Osteoblast (primary cell): ENCODE data around the gene KCTD12. TPM values are rescaled to one million over a fixed set of nuclear protein-coding genes. Genes with fewer than 3 reads are reported as not detected.
A peak's percentile ranks its signal among the peaks of the same experiment; 100 is the strongest.
"Not testable (repeated sequence)": the region's sequence is repeated elsewhere in the genome, so short reads cannot be mapped to it uniquely, and the experiment has no call there.

Experiments
- DNase-seq: peaks from one replicate; pipeline ENCODE4 v3.0.0; 2011; ENCODE audit warnings: low spot score, mixed read lengths; ENCODE audit not compliant: insufficient read length; ENCODE audit errors: missing footprints
- H2AFZ ChIP-seq: 2 replicates; pipeline ENCODE4 v1.6.0; 2011; ENCODE audit warnings: mild to moderate bottlenecking, low read length
- H3K27ac ChIP-seq: 2 replicates; pipeline ENCODE4 v1.5.1; 2011; ENCODE audit warnings: mild to moderate bottlenecking, low read depth, low read length, moderate library complexity
- H3K27me3 ChIP-seq: 2 replicates; pipeline ENCODE4 v1.6.0; 2012; ENCODE audit warnings: mild to moderate bottlenecking, control low read depth, inconsistent platforms, low read length, moderate library complexity; ENCODE audit not compliant: insufficient read depth
- H3K36me3 ChIP-seq: 2 replicates; pipeline ENCODE4 v1.5.1; 2011; ENCODE audit warnings: mild to moderate bottlenecking, low read length, control low read depth, moderate library complexity; ENCODE audit not compliant: insufficient read depth
- H3K4me1 ChIP-seq: 2 replicates; pipeline ENCODE4 v1.5.1; 2011; ENCODE audit warnings: mild to moderate bottlenecking, low read length, control low read depth, moderate library complexity; ENCODE audit not compliant: insufficient read depth
- H3K4me2 ChIP-seq: 2 replicates; pipeline ENCODE4 v1.6.0; 2011; ENCODE audit warnings: mild to moderate bottlenecking, low read length; ENCODE audit not compliant: insufficient read depth
- H3K4me3 ChIP-seq: fragments of 200-600 bp; sonication (generic); 3 replicates; pipeline ENCODE4 v1.5.1; 2012; ENCODE audit warnings: mild to moderate bottlenecking, low read length, inconsistent platforms; ENCODE audit not compliant: insufficient read depth
- H3K79me2 ChIP-seq: 2 replicates; pipeline ENCODE4 v1.6.0; 2012; ENCODE audit warnings: mild to moderate bottlenecking, low read length, control low read depth, inconsistent platforms; ENCODE audit not compliant: insufficient read depth
- H3K9me3 ChIP-seq: 2 replicates; pipeline ENCODE4 v1.5.1; 2011; ENCODE audit warnings: low read depth, low read length, control low read depth
- H4K20me1 ChIP-seq: 2 replicates; pipeline ENCODE4 v1.6.0; 2012; ENCODE audit warnings: mild to moderate bottlenecking, low read length, control low read depth; ENCODE audit not compliant: insufficient read depth
- total RNA-seq: library from RNA; depleted of rRNA; stranded (reverse); fragments of >200 nt; gene quantifications from 2 replicates; pipeline ENCODE4 v1.2.3, GENCODE V29; 2012
- TF ChIP-seq, protein P1 (sequence below): IDR thresholded peaks from 2 replicates; pipeline ENCODE4 v1.5.1; 2011; ENCODE audit warnings: mild to moderate bottlenecking, low read depth, low read length, moderate library complexity; ENCODE audit errors: extremely low read depth

The KCTD12 gene
- total RNA-seq, 1 donor: 29.0 TPM

DNA sequence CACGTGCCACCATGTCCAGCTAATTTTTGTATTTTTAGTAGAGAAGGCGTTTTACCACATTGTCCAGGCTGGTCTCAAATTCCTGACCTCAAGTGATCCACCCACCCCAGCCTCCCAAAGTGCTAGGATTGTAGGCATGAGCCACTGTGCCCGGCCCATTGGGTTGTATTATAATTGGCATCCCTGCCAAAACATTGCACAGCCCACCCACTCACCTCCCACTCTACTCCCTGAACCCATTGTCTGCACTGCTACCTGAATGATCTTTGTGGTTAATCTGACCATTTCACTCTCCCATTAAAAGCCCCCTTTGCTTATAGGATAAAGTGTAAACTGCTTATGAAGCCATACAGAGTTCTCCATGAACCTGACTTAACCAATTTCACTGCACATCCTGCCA is 26.3 kb upstream of the KCTD12 start:
- H3K27me3 ChIP-seq: no peaks in the 10 kb centered on the region

DNA sequence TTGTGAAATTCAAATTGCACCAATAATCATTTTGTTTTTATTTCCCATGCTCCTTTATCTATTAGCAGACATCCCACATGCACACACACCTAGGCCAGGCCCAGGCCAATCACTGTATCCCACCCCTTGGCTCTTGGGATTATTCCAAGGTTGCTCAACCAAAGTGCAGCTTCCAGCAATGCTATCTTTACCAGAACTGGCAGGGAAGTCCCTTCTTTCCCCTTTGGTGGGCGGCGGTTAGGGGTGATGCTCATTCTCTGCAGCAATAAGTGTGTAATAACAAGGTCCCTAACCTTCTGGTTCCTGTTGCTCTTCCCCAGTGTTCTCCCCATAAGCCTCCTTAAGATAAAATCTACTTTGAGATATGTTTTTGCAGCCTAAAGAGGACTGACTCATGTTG is 18.3 kb upstream of the KCTD12 start:
- Histone ChIP-seq H3K4me1 (no peaks in the 10 kb centered on the region), H3K4me2 (no peak overlapping the region), H3K27ac (no peak overlapping the region), H3K36me3 (no peaks in the 10 kb centered on the region), H3K27me3 (peaks cover 32% of the 10 kb centered on the region), H3K79me2 (no peaks in the 10 kb centered on the region), H3K9me3 (no peaks in the 10 kb centered on the region), H3K4me3 (no peak overlapping the region), H2AFZ (no peak overlapping the region), H4K20me1 (no peaks in the 10 kb centered on the region)
- TF ChIP-seq, protein P1, sequence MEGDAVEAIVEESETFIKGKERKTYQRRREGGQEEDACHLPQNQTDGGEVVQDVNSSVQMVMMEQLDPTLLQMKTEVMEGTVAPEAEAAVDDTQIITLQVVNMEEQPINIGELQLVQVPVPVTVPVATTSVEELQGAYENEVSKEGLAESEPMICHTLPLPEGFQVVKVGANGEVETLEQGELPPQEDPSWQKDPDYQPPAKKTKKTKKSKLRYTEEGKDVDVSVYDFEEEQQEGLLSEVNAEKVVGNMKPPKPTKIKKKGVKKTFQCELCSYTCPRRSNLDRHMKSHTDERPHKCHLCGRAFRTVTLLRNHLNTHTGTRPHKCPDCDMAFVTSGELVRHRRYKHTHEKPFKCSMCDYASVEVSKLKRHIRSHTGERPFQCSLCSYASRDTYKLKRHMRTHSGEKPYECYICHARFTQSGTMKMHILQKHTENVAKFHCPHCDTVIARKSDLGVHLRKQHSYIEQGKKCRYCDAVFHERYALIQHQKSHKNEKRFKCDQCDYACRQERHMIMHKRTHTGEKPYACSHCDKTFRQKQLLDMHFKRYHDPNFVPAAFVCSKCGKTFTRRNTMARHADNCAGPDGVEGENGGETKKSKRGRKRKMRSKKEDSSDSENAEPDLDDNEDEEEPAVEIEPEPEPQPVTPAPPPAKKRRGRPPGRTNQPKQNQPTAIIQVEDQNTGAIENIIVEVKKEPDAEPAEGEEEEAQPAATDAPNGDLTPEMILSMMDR: no peak
- no peak for DNase-seq

More for the DNA sequence above, 26.3 kb upstream of the KCTD12 start:
- Histone ChIP-seq H3K4me1 (peaks cover 2% of the 10 kb centered on the region), H3K79me2 (no peaks in the 10 kb centered on the region), H2AFZ (no peak overlapping the region), H3K9me3 (no peaks in the 10 kb centered on the region), H3K4me3 (no peak overlapping the region), H3K36me3 (no peaks in the 10 kb centered on the region), H4K20me1 (no peaks in the 10 kb centered on the region), H3K27ac (no peak overlapping the region), H3K4me2 (no peak overlapping the region)
- no peak for DNase-seq
- TF ChIP-seq, protein P1: no peak

DNA sequence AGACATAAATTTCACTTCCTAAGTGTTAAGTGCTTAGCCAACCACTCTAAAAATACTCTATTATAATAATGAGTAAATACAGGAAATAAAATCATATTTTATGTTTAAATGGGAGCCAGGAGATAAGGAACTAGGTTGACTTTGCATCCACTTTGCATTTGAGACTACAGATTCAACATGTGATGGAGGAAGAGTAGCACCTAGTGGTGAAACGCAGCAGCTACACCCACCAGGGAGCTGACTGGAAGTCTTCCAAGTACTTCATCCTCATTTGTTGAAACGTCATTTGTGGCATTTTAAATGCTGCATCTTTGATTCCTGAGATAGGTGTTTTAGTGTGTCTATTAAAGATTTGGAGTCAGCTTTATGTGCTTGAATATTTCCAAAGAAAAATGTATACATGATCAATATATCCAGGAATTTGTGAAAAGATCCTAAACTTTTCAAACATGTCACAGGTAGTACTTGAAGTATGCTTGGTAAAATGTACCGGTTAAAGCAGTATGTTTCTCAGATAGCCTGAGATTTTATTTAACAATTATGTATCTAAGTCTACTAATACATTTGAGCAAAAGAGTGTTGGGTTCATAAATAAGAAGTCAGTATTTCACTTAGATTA is 17.4 kb upstream of the KCTD12 start:
- Histone ChIP-seq H3K27ac (no peak overlapping the region), H3K4me3 (no peak overlapping the region), H3K9me3 (no peaks in the 10 kb centered on the region), H3K79me2 (no peaks in the 10 kb centered on the region), H2AFZ (no peak overlapping the region), H3K4me2 (no peak overlapping the region), H4K20me1 (no peaks in the 10 kb centered on the region), H3K4me1 (no peaks in the 10 kb centered on the region), H3K27me3 (peaks cover 32% of the 10 kb centered on the region), H3K36me3 (no peaks in the 10 kb centered on the region)
- DNase-seq: no peak
- TF ChIP-seq, protein P1: peak; percentile 100

DNA sequence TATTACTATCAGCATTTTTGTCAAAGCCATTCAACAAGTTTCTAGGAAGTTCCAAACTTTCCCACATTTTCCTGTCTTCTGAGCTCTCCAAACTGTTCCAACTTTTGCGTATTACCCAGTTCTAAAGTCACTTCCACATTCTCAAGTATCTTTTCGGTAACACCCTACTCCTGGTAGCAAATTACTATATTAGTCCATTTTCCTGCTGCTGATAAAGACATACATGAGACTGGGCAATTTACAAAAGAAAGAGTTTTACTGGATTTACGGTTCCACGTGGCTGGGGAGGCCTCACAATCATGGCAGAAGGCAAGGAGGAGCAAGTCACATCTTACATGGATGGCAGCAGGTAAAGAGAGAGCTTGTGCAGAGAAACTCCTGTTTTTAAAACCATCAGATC is 12.9 kb upstream of the KCTD12 start:
- not testable (repeated sequence) for H3K9me3 ChIP-seq, H3K27ac ChIP-seq, H3K4me1 ChIP-seq

DNA sequence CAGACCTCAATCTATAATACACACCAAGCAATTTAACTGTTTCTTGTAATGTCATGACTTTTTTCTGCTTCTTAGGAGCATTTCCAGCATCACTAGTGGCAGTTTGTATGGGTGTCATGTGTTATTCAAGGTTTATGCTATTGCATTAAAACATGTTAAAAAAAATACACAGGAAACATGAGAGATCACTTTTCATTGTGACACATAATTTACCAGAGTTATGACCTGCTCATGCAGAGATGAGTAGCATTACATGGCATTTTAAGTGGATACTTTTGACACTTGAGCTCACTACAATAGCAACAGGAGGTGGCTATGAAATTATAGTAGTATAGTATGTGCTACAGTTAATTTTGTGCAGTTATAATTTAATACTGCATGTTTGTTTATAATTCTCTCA is 11.0 kb upstream of the KCTD12 start:
- not testable (repeated sequence) for H4K20me1 ChIP-seq, H3K4me2 ChIP-seq, H2AFZ ChIP-seq, H3K4me1 ChIP-seq, H3K36me3 ChIP-seq, H3K4me3 ChIP-seq, DNase-seq, H3K9me3 ChIP-seq, H3K27ac ChIP-seq, H3K79me2 ChIP-seq
- H3K27me3 ChIP-seq: peaks cover 32% of the 10 kb centered on the region

More for the DNA sequence above, 12.9 kb upstream of the KCTD12 start:
- not testable (repeated sequence) for H2AFZ ChIP-seq, H3K4me3 ChIP-seq, H3K4me2 ChIP-seq, H4K20me1 ChIP-seq, DNase-seq, H3K36me3 ChIP-seq, H3K79me2 ChIP-seq
- peaks cover 25% of the 10 kb centered on the region for H3K27me3 ChIP-seq
